Measurements from ENCODE around the gene VWDE. TPM values are rescaled to one million over a fixed set of nuclear protein-coding genes. Genes with fewer than 3 reads are reported as not detected.

Gene VWDE
- total RNA-seq, 3 donors from 2014 or later: 8.8 to 17.0 TPM; not detected in 1

DNA sequence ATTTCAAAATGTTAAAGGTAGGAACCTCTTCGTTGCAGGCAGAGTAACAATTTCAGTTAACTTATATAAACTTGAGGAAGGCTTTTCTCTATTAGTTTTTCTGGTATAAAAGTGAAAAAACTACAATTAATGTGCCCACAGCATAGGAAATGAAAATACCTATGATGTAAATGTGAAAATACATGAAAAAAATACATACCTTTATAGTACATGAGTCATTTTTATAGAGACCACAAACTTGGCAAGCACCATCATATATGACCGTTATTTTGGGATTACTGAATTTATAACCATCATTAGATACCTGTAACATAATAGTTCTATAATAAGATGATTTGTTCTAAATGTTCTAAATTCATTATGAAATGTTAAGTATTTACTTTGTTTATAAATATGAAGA is 42.7 kb downstream of the VWDE start:
- intact Hi-C loops (cut with DNase I; ENCODE audit: low total_unique reads): no loop called here
- H3K36me3 ChIP-seq: no peaks in the 10 kb centered on the region
- no peak overlapping the region for H3K4me3 ChIP-seq
- H3K27ac ChIP-seq: no peak overlapping the region
- no peaks in the 10 kb centered on the region for H3K4me1 ChIP-seq
- H3K9me3 ChIP-seq: no peaks in the 10 kb centered on the region
- H3K27me3 ChIP-seq: no peaks in the 10 kb centered on the region
- TF ChIP-seq, protein P1, sequence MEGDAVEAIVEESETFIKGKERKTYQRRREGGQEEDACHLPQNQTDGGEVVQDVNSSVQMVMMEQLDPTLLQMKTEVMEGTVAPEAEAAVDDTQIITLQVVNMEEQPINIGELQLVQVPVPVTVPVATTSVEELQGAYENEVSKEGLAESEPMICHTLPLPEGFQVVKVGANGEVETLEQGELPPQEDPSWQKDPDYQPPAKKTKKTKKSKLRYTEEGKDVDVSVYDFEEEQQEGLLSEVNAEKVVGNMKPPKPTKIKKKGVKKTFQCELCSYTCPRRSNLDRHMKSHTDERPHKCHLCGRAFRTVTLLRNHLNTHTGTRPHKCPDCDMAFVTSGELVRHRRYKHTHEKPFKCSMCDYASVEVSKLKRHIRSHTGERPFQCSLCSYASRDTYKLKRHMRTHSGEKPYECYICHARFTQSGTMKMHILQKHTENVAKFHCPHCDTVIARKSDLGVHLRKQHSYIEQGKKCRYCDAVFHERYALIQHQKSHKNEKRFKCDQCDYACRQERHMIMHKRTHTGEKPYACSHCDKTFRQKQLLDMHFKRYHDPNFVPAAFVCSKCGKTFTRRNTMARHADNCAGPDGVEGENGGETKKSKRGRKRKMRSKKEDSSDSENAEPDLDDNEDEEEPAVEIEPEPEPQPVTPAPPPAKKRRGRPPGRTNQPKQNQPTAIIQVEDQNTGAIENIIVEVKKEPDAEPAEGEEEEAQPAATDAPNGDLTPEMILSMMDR (IDR thresholded peaks at IDR 0.05): no peak
- TF ChIP-seq POLR2A (IDR thresholded peaks at IDR 0.05) (no peak), POLR2AphosphoS5 (IDR thresholded peaks at IDR 0.05) (no peak)
- DNase-seq (ENCODE audit: low spot score in 2 of 2): no peak

DNA sequence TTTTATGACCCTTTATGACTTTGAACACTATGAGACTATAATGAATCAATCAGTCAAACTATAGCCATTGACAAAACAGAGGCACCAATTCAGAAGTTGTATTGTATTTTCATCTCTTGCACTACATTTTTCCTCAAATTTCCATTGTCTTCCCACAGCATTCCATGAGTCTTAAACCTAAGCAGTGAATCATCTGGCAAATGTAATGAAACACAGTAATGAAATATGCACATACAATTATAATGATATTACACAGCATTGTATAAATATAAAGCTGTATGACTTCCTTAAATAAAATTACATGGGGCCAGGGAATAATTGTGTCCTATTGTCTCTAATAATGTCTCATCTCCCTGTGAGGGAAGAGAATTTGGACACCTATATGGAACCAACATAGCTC is 45.0 kb downstream of the VWDE start:
- Histone ChIP-seq H3K36me3 (no peaks in the 10 kb centered on the region), H3K4me1 (no peaks in the 10 kb centered on the region), H3K27me3 (no peaks in the 10 kb centered on the region), H3K27ac (no peak overlapping the region), H3K9me3 (no peaks in the 10 kb centered on the region), H3K4me3 (no peak overlapping the region)
- TF ChIP-seq POLR2AphosphoS5 (IDR thresholded peaks at IDR 0.05) (no peak), POLR2A (IDR thresholded peaks at IDR 0.05) (no peak)
- TF ChIP-seq, protein P1 (IDR thresholded peaks at IDR 0.05): no peak
- intact Hi-C loops (cut with DNase I; ENCODE audit: low total_unique reads): loop anchor here (10.0 kb wide), 1 partner anchor 1014 kb away; no protein-coding TSS in a partner anchor
- no peak for DNase-seq (ENCODE audit: low spot score in 2 of 2)

GRCh38 chr7:12357508-12357907 is 46.2 kb downstream of the VWDE start:
- DNase-seq (ENCODE audit: low spot score in 2 of 2): no peak
- TF ChIP-seq, protein P1 (IDR thresholded peaks at IDR 0.05): no peak
- TF ChIP-seq POLR2AphosphoS5 (IDR thresholded peaks at IDR 0.05) (no peak), POLR2A (IDR thresholded peaks at IDR 0.05) (no peak)
- H3K27ac ChIP-seq: no peak overlapping the region
- H3K9me3 ChIP-seq: no peaks in the 10 kb centered on the region
- H3K4me3 ChIP-seq: no peak overlapping the region
- H3K36me3 ChIP-seq: no peaks in the 10 kb centered on the region
- no peaks in the 10 kb centered on the region for H3K4me1 ChIP-seq
- no peaks in the 10 kb centered on the region for H3K27me3 ChIP-seq
- intact Hi-C loops (cut with DNase I; ENCODE audit: low total_unique reads): loop anchor here (10.0 kb wide), 1 partner anchor 1013 kb away; no protein-coding TSS in a partner anchor

- no peak overlapping the region for H3K27ac ChIP-seq
- H3K27me3 ChIP-seq: no peaks in the 10 kb centered on the region
- H3K36me3 ChIP-seq: no peaks in the 10 kb centered on the region
- intact Hi-C loops (cut with DNase I; ENCODE audit: low total_unique reads): loop anchor here (10.0 kb wide), 1 partner anchor 1007 kb away; no protein-coding TSS in a partner anchor
- no peak for TF ChIP-seq POLR2A (IDR thresholded peaks at IDR 0.05)
- TF ChIP-seq POLR2AphosphoS5 (IDR thresholded peaks at IDR 0.05): no peak
- TF ChIP-seq, protein P1 (IDR thresholded peaks at IDR 0.05): no peak
- H3K4me1 ChIP-seq: no peaks in the 10 kb centered on the region
- no peaks in the 10 kb centered on the region for H3K9me3 ChIP-seq
- H3K4me3 ChIP-seq: no peak overlapping the region
- DNase-seq (ENCODE audit: low spot score in 2 of 2): no peak
These were observed 51.8 kb downstream of the VWDE start for GRCh38 chr7:12351843-12352242.

DNA sequence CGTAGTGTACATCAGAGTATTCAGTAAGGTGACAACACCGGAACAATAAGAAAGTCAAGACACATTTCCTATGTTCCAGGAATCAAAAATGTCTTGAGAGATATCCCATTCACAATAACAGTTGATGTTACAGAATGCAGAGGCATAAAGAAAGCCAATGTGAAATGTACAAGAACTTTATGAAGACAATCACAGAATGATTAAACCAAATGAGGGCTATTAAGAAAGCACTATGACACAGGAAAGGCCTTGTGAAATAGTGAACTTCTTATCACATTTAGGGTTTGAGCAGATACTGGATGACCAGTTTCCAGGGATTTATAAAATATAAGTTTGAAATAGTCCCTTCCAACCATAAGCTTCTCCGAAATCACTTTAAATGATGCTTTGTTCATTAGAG is 52.7 kb downstream of the VWDE start:
- Histone ChIP-seq H3K27me3 (no peaks in the 10 kb centered on the region), H3K36me3 (no peaks in the 10 kb centered on the region), H3K4me1 (no peaks in the 10 kb centered on the region), H3K9me3 (no peaks in the 10 kb centered on the region), H3K4me3 (no peak overlapping the region), H3K27ac (no peak overlapping the region)
- TF ChIP-seq, protein P1 (IDR thresholded peaks at IDR 0.05): no peak
- TF ChIP-seq POLR2A (IDR thresholded peaks at IDR 0.05) (no peak), POLR2AphosphoS5 (IDR thresholded peaks at IDR 0.05) (no peak)
- intact Hi-C loops (cut with DNase I; ENCODE audit: low total_unique reads): loop anchor here (10.0 kb wide), 1 partner anchor 1006 kb away; no protein-coding TSS in a partner anchor
- no peak for DNase-seq (ENCODE audit: low spot score in 2 of 2)
